Stimulated activated CD8-positive, alpha-beta memory T cell treated with anti-CD3 and anti-CD28 coated beads, Interleukin-12 subunit alpha, Interleukin-12 subunit beta, amount 100 ng/mL, for 24 hours (primary cell): ENCODE results near the gene SLC6A4.
"Not testable (repeated sequence)": the region's sequence is repeated elsewhere in the genome, so short reads cannot be mapped to it uniquely, and the experiment has no call there.

Experiments
- DNase-seq: peaks from one replicate; pipeline ENCODE4 v3.0.0-alpha.2; 2020; ENCODE audit errors: extremely low read depth

The SLC6A4 gene

DNA sequence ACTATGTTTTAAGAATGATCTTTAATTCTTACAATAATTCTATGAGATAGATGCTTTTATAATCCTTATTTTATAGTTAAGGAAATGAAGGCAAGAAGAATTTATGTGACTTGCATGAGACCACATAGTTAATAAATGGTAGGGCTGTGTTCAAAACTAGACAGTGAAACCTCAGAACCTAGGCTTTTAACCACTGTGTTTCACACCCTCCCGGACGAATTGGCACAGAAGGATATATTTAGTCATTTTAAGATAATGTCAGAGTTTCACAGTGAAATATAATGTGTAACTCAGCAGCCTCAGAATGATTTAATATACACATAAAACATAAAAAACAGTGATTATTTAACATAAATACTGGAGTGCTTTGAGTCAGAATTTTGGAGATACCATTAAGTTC lies 61.8 kb downstream of the SLC6A4 start:
- DNase-seq: no peak

DNA sequence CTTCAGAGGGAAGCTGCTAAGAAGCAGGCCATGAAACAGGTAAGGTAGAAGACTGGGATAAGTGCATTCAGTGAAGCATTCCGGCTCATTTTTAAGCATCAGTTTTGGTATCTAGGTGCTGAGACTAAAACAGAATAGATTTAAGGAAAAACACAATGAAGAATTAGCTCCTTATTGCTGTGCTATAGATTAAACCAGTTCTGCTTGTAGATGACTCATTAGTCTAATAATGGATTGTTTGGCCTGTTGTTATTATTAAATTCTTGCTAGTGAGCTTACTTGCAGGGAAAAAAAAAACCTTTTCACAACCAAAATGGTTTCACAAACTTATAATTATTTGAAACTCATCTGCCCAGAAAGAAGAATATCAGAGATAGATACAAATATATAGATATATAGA lies 62.9 kb downstream of the SLC6A4 start:
- no peak for DNase-seq

DNA sequence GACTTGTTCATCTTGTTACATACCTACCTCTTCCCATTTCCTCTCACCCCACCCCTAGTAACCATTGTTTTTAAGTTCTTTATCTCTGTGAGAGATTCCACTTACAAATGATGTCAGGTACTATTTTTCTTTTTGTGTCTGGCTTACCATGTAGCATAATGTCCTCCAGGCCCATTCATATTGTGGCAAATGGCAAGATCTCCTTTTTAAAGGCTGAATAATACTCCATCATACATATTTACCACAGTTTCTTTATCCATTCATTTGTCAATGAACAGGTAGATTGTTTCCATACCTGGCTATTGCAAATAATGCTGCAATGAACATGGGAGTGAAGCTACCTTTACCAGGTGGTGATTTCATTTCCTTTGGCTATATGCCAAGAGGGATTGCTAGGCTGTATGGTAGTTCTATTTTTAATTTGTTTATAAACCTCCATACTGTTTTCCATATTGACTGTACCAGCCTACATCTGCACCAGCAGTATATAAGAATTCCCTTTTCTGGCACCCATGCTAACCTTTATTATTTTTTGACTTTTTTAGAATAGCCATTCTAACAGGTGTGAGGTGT lies 65.0 kb downstream of the SLC6A4 start:
- no peak for DNase-seq

DNA sequence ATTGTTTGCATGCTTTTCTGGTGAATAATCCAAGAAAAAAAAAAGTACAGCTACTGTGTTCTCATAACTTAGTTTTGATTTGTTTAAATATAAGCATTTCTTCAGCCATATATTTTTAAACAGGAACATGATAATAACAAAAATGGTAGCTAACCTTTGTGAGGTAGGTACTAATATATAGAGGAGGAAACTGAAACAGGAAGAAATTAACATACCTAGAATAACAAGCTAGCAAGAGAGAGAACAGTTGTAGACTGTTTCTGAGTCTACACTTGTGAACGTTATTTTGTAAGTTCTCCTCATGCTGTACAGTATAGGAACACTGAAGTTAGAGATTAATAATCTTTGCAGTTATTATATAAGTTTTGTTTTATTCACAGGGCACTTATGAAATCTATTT lies 69.5 kb downstream of the SLC6A4 start:
- DNase-seq: no peak

DNA sequence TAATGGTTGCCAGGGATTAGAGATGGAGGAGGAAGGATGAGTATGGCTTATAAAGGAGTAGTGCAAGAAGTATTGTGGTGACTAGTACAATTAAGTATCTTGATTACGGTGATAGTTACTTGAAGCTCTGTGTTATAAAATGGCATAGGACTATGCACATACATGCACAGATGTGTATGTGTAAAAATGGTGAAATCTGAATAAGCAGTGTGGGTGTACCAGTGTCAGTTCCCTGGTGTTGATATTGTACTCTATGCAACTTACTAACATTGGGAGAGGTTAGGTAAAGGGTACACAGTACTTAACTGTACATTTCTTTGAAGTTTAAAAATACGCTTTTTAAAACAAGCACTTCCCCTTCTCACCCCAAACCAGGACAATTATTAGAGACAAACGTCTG lies 70.3 kb downstream of the SLC6A4 start:
- no peak for DNase-seq

DNA sequence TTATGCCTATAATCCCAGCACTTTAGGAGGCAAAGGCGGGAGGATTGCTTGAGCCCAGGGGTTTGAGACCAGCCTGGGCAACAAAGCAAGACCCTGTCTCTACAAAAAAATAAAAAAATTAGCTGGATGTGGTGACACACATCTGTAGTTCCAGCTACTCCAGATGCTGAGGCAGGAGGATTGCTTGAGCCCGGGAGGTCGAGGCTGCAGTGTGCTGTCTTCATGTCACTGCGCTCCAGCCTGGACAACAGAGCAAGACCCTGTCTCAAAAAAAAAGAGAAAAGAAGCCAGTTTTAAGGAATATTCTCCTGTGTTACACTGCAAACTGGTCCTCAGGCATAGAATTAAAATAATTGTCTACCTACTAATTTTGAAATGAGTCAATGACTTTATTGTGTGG lies 71.0 kb downstream of the SLC6A4 start:
- no peak for DNase-seq

DNA sequence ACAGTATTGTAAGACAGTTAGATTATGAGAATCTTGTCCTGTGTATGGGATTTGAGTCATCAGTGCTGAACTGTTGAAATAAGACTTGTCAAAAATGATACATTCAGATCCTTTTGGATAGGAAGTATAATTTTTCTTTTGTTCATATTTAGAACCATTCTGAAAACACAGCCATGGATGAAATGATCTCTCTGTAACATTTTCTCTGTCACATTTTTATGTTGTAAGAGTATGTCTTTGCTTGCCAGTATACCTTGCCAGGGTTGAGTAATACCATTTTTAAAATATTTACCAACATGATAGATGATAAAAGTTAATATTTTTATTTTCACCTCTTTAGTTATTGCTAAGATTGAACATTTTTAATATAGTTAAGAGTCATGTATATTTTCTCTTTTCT lies 73.9 kb downstream of the SLC6A4 start:
- no peak for DNase-seq

DNA sequence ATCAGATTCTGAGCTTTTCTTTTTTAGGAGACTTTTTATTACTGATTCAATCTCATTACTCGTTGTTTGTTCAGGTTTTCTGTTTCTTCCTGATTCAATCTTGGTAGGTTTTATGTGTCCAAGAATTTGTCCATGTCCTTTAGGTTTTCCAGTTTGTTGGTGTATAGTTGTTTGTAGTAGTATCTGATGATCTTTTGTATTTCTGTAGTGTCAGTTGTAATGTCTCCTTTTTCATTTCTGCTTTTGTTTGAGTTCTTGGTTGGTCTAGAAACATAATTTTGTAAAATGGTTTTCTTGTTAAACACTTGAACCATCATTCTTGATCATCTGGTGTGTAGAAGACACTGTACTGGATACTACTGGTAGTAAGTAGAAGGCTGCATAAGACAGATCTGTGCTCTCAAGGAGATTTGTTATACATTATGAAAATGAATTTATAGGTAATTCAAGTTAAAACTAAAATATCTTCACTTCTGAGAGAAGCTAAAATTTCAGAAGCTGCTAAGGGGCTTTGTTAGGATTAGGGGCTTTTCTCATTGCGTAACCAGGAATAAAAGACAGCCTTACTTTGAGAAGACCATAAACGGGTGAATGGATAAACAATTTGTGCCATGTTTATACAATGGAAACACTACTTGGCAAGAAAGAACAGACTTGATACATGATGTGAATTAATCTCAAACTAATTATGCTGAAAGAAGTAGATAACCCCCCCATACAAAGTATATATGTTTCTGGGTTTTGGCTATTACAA lies 74.9 kb downstream of the SLC6A4 start:
- DNase-seq: no peak

DNA sequence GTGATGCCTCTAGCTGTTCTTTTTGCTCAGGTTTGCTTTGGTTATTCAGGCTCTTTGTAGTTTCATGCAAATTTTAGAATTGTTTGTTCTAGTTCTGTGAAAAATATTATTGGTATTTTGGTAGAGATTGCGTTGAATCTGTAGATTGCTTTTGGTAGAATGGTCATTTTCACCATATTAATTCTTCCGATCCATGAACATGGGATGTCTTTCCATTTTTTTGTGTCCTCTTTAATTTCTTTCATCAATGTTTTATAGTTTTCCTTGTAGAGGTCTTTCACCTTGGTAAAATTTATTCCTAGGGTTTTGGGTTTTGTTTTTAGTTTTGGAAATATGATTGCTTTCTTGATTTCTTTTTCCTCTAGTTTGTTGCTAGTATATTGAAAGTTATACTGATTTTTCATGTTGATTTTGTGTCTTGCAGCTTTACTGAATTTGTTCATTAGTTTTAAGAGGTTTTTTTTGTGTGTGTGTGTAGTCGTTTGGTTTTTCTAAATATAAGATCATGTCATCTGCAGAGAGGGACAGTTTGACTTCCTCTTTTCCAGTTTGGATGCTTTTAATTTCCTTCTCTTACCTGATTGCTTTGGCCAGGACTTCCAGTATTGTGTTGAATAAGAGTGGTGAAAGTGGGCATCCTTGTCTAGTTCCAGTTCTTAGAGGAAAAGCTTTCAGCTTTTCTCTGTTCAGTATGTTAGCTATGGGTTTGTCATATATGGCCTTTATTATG lies 76.4 kb downstream of the SLC6A4 start:
- no peak for DNase-seq

DNA sequence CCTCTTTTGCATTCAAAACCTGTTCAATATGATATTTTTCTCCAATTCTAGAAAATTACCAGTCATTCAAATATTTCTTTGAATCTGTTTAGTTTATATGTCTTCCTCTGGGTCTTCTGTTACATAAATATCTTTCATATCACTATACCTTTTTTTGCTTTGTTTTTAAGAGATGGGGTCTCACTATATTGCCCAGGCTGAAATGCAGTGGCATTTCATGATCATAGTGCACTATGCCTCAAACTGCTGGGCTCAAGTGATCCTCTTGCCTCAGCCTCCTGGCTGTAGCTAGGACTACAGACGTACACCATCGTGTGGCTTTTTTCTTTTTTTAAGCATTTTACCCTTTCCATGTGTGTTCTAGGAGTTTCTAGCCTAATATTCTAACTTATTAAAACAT lies 80.1 kb downstream of the SLC6A4 start:
- no peak for DNase-seq

DNA sequence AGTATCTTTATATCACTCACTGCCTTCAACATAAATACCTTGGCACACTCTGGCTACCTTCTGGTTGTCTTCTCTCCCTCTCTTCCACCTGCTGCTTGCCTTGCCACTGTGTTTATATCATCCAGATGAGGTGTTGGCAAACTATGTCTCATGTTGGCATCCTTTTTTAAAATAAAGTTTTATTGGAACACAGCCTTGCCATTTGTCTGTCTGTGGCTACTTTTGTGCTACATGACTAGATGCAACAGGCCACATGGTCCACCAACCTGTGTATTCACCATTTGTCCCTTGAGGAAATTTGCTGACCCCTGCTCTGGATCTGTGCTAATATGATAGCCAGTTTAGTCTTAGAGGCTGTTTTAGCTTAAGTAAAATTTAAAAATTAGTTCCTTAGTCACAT lies 82.0 kb downstream of the SLC6A4 start:
- DNase-seq: no peak

DNA sequence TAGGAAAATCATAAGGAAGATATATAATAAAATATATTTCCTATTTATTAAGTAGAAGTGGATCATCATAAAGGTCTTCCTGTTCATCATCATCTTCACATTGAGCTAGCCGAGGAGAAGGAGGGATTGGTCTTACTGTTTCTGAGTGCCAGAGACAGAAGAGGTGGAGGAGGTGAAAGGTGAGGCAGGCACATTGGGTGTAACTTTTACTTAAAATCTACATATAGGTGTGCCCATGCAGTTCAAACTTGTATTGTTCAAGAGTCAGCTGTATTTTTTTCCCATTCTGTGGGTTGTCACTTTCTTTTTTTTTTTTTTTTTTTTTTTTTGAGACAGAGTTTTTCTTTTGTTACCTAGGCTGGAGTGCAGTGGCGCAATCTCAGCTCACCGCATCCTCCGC lies 84.0 kb downstream of the SLC6A4 start:
- no peak for DNase-seq

DNA sequence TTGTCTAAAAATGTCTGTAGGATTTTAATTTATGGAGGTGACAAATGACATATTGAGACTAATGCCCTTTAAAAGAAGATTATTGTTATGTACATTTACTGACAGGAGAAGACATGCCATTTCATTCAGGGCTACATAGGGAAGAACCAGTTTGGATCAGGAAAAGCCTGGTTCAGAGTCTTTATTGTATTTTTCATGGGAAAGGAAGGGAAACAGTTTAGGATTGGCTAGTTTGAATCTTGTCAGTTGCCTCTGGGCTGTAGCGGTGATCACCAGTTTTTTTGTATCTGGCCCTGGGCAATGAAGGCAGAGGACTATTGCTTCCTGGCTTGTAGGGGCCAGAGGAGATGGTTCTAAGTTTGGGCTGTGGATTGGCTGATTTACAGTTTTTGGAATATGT lies 87.1 kb downstream of the SLC6A4 start:
- DNase-seq: no peak

DNA sequence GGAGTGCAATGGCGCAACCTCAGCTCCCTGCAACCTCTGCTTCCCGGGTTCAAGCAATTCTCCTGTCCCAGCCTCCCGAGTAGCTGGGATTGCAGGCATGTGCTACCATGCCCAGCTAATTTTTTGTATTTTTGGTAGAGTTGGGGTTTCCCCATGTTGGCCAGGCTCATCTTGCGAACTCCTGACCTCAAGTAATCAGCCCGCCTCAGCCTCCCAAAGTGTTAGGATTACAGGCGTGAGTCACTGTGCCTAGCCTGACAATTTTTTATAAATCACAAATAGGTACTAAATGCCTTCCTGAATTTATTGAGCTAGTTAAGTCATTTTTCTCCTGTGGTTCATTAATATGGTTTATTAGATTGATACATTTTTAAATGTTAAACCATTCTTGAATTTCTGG lies 87.6 kb downstream of the SLC6A4 start:
- DNase-seq: not testable (repeated sequence)
